ENCODE results near the gene GALNT2. TPM values are rescaled to one million over a fixed set of nuclear protein-coding genes. Genes with fewer than 3 reads are reported as not detected.

Gene GALNT2
- total and polyA plus RNA-seq, 2 of the 4 experiments (the other 2 are of a cell fraction), result 50.4 to 189 TPM

- Histone ChIP-seq H3K9me1 (ENCODE audit: insufficient read depth, low read length) (no peaks in the 10 kb centered on the region), H2BK120ac (ENCODE audit: low read depth, low read length) (no peak overlapping the region), H3K4me2 (ENCODE audit: low read depth, low read length) (no peak overlapping the region), H3K4me1 (ENCODE audit: control insufficient read depth, insufficient read depth, low read length) (no peaks in the 10 kb centered on the region), H4K5ac (ENCODE audit: low read depth, low read length) (no peak overlapping the region), H2BK5ac (ENCODE audit: low read depth, low read length, poor library complexity, severe bottlenecking) (no peak overlapping the region), H4K8ac (ENCODE audit: low read depth in 2 of 2, low read length in 2 of 2) (no peak overlapping the region), H3K9me3 (ENCODE audit: control insufficient read depth, insufficient read depth, low read length) (no peaks in the 10 kb centered on the region), H2BK20ac (ENCODE audit: low read depth, low read length) (no peak overlapping the region), H2AK5ac (ENCODE audit: low read depth, low read length) (no peak overlapping the region), H3K14ac (replicated peaks; ENCODE audit: low read depth, low read length) (no peak overlapping the region), H3K18ac (ENCODE audit: low read depth, low read length) (no peak overlapping the region), H3K79me1 (ENCODE audit: low read depth in 1 of 2, low read length in 2 of 2) (no peaks in the 10 kb centered on the region), H2AFZ (replicated peaks; ENCODE audit: low read length, poor library complexity) (no peak overlapping the region), H3K56ac (ENCODE audit: extremely low read depth, insufficient read depth, low read length) (no peak overlapping the region), H3K27me3 (ENCODE audit: control insufficient read depth, insufficient read depth, low read length) (peaks cover 2% of the 10 kb centered on the region; the same call in 1 of the 2 replicates), H3K9ac (ENCODE audit: low read depth, low read length) (no peak overlapping the region), H3K23ac (ENCODE audit: low read depth, low read length) (no peak overlapping the region), H3K36me3 (ENCODE audit: control insufficient read depth, insufficient read depth, low read length) (no peaks in the 10 kb centered on the region), H2AK9ac (replicated peaks; ENCODE audit: low read depth, low read length, poor library complexity) (no peak overlapping the region), H4K91ac (ENCODE audit: insufficient read depth, low read depth, low read length) (no peak overlapping the region), H3K27ac (ENCODE audit: insufficient read depth, low read length) (no peak overlapping the region), H2BK15ac (ENCODE audit: low read depth, low read length) (no peak overlapping the region), H3K4ac (ENCODE audit: low read depth, low read length) (no peak overlapping the region), H4K20me1 (ENCODE audit: insufficient read depth, low read length) (no peaks in the 10 kb centered on the region), H3K4me3 (ENCODE audit: insufficient read depth, low read depth, low read length) (no peak overlapping the region)
- intact Hi-C loops (cut with micrococcal nuclease), result loop anchor here (10.0 kb wide), 1 partner anchor 1063 kb away; no protein-coding TSS in a partner anchor
- in situ Hi-C loops (cut with MboI; ENCODE audit: low sequenced_read_pairs), result loop anchor here (10.0 to 25.0 kb wide), 2 partner anchors 653 to 1056 kb away; partner anchors contain the start of gene RAB4A
- WGBS, 2 experiments (ENCODE audit: extremely low coverage in 2 of 2, insufficient read length in 1 of 2), result 59% methylated on average over 3 of the region's 23 CpGs; no CpG with 5 or more reads in 1 of the 2 experiments
- ChIA-PET CTCF (no interaction called here), POLR2A (ENCODE audit: unreplicated experiment) (no interaction called here)
- dilution Hi-C loops (cut with HindIII; ENCODE audit: low sequenced_read_pairs, unreplicated experiment), result no loop called here
- BruUV-seq (replicated peaks), result no TSS peak
- ATAC-seq (ENCODE audit: low read depth) (no peak), DNase-seq (no peak)
- no peak for TF ChIP-seq RAD21 (IDR thresholded peaks at IDR 0.05; ENCODE audit: low read length)
- no peak for TF ChIP-seq MAZ (IDR thresholded peaks at IDR 0.05; ENCODE audit: borderline replicate concordance, low read depth, low read length)
- TF ChIP-seq RFX5 (IDR thresholded peaks at IDR 0.05; ENCODE audit: low read depth, low read length), result no peak
- TF ChIP-seq CTCF (conservative IDR thresholded peaks at IDR 0.05; ENCODE audit: low read depth, low read length), result no peak
- TF ChIP-seq, protein P1, sequence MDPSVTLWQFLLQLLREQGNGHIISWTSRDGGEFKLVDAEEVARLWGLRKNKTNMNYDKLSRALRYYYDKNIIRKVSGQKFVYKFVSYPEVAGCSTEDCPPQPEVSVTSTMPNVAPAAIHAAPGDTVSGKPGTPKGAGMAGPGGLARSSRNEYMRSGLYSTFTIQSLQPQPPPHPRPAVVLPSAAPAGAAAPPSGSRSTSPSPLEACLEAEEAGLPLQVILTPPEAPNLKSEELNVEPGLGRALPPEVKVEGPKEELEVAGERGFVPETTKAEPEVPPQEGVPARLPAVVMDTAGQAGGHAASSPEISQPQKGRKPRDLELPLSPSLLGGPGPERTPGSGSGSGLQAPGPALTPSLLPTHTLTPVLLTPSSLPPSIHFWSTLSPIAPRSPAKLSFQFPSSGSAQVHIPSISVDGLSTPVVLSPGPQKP (IDR thresholded peaks at IDR 0.05; ENCODE audit: borderline replicate concordance, low read depth, low read length), result no peak
- TF ChIP-seq, protein P2, sequence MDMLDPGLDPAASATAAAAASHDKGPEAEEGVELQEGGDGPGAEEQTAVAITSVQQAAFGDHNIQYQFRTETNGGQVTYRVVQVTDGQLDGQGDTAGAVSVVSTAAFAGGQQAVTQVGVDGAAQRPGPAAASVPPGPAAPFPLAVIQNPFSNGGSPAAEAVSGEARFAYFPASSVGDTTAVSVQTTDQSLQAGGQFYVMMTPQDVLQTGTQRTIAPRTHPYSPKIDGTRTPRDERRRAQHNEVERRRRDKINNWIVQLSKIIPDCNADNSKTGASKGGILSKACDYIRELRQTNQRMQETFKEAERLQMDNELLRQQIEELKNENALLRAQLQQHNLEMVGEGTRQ (IDR thresholded peaks at IDR 0.05; ENCODE audit: low read depth, low read length), result no peak
- TF ChIP-seq SMC3 (IDR thresholded peaks at IDR 0.05; ENCODE audit: low read depth, low read length), result no peak
- no peak for TF ChIP-seq RCOR1 (IDR thresholded peaks at IDR 0.05; ENCODE audit: insufficient replicate concordance, low read length)
- no peak for TF ChIP-seq POLR2A (IDR thresholded peaks at IDR 0.05; ENCODE audit: low read depth, low read length)
- no peak for TF ChIP-seq NFE2L2 (IDR thresholded peaks at IDR 0.05; ENCODE audit: low read depth, low read length)
- TF ChIP-seq FOS (IDR thresholded peaks at IDR 0.05; ENCODE audit: low read depth, low read length), result no peak
- TF ChIP-seq CEBPB (IDR thresholded peaks at IDR 0.05; ENCODE audit: low read depth, low read length), result no peak
- TF ChIP-seq MAFK (IDR thresholded peaks at IDR 0.05; ENCODE audit: low read depth, low read length), result no peak
- TF ChIP-seq BHLHE40 (IDR thresholded peaks at IDR 0.05; ENCODE audit: low read depth, low read length), result no peak
These were observed 251.1 kb downstream of the GALNT2 start for GRCh38 chr1:230317823-230318819.

Measured in IMR-90 (cell line).